ENCODE measurements around the gene TPCN1. TPM values are rescaled to one million over a fixed set of nuclear protein-coding genes. Genes with fewer than 3 reads are reported as not detected.

TPCN1 gene
- total RNA-seq, 1 experiment from 2014 or later: 13.5 TPM

GRCh38 chr12:113244047-113244460 lies 22.8 kb downstream of the TPCN1 start:
- no peak for TF ChIP-seq CTCF (conservative IDR thresholded peaks at IDR 0.05)
- no peak overlapping the region for H3K56ac ChIP-seq (ENCODE audit: insufficient read length, low read depth, low read length)
- no peaks in the 10 kb centered on the region for H3K27me3 ChIP-seq (ENCODE audit: insufficient read depth, low read length)
- H3K27me3 Mint-ChIP-seq (ENCODE audit: low read depth): no peaks in the 10 kb centered on the region; the same call in 1 of the 2 replicates
- H3K23ac ChIP-seq (ENCODE audit: insufficient read length, low read depth, low read length): no peak overlapping the region
- peaks cover 8 to 16% (median 15%) of the 10 kb centered on the region in 3 experiments; a peak in 6 of 7 replicates for H3K36me3 Mint-ChIP-seq (ENCODE audit: insufficient read depth in 1 of 3, low read depth in 3 of 3)
- H3K14ac ChIP-seq (ENCODE audit: insufficient read depth, low read length): no peak overlapping the region; the same call in 1 of the 2 replicates
- H2BK120ac ChIP-seq (ENCODE audit: low read depth, low read length, poor library complexity, severe bottlenecking): no peak overlapping the region
- no peak overlapping the region for H3T11ph ChIP-seq (ENCODE audit: low read length)
- peaks cover 48 to 57% of the 10 kb centered on the region in 2 experiments for H3K4me1 Mint-ChIP-seq
- no peaks in the 10 kb centered on the region for H3K79me2 ChIP-seq (ENCODE audit: insufficient read depth, low read length)
- H3K4me3 Mint-ChIP-seq: no peak overlapping the region
- no peak overlapping the region for H3K4ac ChIP-seq (ENCODE audit: low read depth, low read length)
- H2AK5ac ChIP-seq (ENCODE audit: insufficient read length, low read length): peak overlapping the region; percentile 19
- H3K18ac ChIP-seq (ENCODE audit: insufficient read length, low read depth, low read length): no peak overlapping the region
- no peak overlapping the region for H3K9ac ChIP-seq (ENCODE audit: extremely low read depth, insufficient read length, low read length)
- H3K79me1 ChIP-seq (ENCODE audit: insufficient read depth, low read depth, low read length, poor library complexity, severe bottlenecking): no peaks in the 10 kb centered on the region
- H3K27ac Mint-ChIP-seq: peak overlapping the region; percentile 11 to 68 (median 50); a peak in 4 of 7 replicates
- no peak overlapping the region for H4K8ac ChIP-seq (replicated peaks; ENCODE audit: insufficient read length, low read depth, low read length)
- H4K5ac ChIP-seq (ENCODE audit: insufficient read length, low read depth, low read length): no peak overlapping the region
- no peaks in the 10 kb centered on the region for H4K20me1 ChIP-seq (ENCODE audit: control insufficient read depth, insufficient read depth, insufficient read length)
- no peak overlapping the region for H2AFZ ChIP-seq (ENCODE audit: low read length)
- H4K91ac ChIP-seq (ENCODE audit: insufficient read length, low read depth, low read length): no peak overlapping the region
- H2BK5ac ChIP-seq (ENCODE audit: insufficient read length, low read length): no peak overlapping the region
- peak overlapping the region; percentile 33; the same call in 1 of the 2 replicates for H2BK15ac ChIP-seq (ENCODE audit: low read depth, low read length)
- peaks cover 9% of the 10 kb centered on the region; the same call in 1 of the 2 replicates for H3K4me1 ChIP-seq (ENCODE audit: insufficient read depth, low read length)
- H2BK12ac ChIP-seq (ENCODE audit: insufficient read length, low read depth, low read length): peak overlapping the region; percentile 12
- H2BK20ac ChIP-seq (ENCODE audit: low read depth, low read length, poor library complexity, severe bottlenecking): no peak overlapping the region
- H3K4me2 ChIP-seq (ENCODE audit: insufficient read depth, insufficient read length, low read length): no peak overlapping the region
- no peaks in the 10 kb centered on the region for H3K9me3 Mint-ChIP-seq
- H3K27ac ChIP-seq (ENCODE audit: insufficient read length, low read depth, low read length): no peak overlapping the region
- no CpG with 5 or more reads among the region's 5 CpGs for WGBS (ENCODE audit: extremely low coverage, insufficient read length, low lambda C conversion rate)
- DNase-seq: no peak
- no peaks in the 10 kb centered on the region for H3K9me3 ChIP-seq (ENCODE audit: control insufficient read depth, low read depth, low read length)
- H3K23me2 ChIP-seq (ENCODE audit: insufficient read length, low read depth, low read length, poor library complexity, severe bottlenecking): no peaks in the 10 kb centered on the region

Measured in H9 (cell line).